SKM-1 (cell line): ENCODE results near the gene RSF1.

Source experiments
- DNase-seq: peaks from one replicate; lab custom pipeline; 2025; ENCODE audit not compliant: unreplicated experiment; lab: John Stamatoyannopoulos, UW

Gene RSF1

GRCh38 chr11:77695417-77695816 lies 125.1 kb downstream of the RSF1 start:
- no peak for DNase-seq

- no peak for DNase-seq
Measured at GRCh38 chr11:77690649-77691048, 129.9 kb downstream of the RSF1 start.

GRCh38 chr11:77687088-77687487 lies 133.4 kb downstream of the RSF1 start:
- no peak for DNase-seq

GRCh38 chr11:77677138-77677537 lies 143.4 kb downstream of the RSF1 start:
- DNase-seq = no peak

GRCh38 chr11:77672264-77672663 lies 148.3 kb downstream of the RSF1 start:
- no peak for DNase-seq

- DNase-seq = no peak
Measured at GRCh38 chr11:77669848-77670511, 150.5 kb downstream of the RSF1 start.

GRCh38 chr11:77668760-77669159 lies 151.8 kb downstream of the RSF1 start:
- DNase-seq = no peak

GRCh38 chr11:77665240-77665965 lies 155.1 kb downstream of the RSF1 start:
- no peak for DNase-seq

GRCh38 chr11:77661670-77662069 lies 158.9 kb downstream of the RSF1 start:
- no peak for DNase-seq

GRCh38 chr11:77660947-77661346 lies 159.6 kb downstream of the RSF1 start:
- no peak for DNase-seq

- DNase-seq = no peak
Measured at GRCh38 chr11:77658213-77659013, 162.1 kb downstream of the RSF1 start.

GRCh38 chr11:77656362-77656761 lies 164.2 kb downstream of the RSF1 start:
- DNase-seq = no peak

GRCh38 chr11:77654770-77655434 lies 165.6 kb downstream of the RSF1 start:
- no peak for DNase-seq

- DNase-seq = no peak
Measured at GRCh38 chr11:77650123-77650522, 170.4 kb downstream of the RSF1 start.

GRCh38 chr11:77647654-77648305 lies 172.7 kb downstream of the RSF1 start:
- no peak for DNase-seq

GRCh38 chr11:77644887-77645286 lies 175.6 kb downstream of the RSF1 start:
- no peak for DNase-seq

GRCh38 chr11:77642228-77642627 lies 178.3 kb downstream of the RSF1 start:
- no peak for DNase-seq

GRCh38 chr11:77637345-77638165 lies 183.0 kb downstream of the RSF1 start, which contains the start of gene CLNS1A:
CLNS1A (minus strand) TSS chr11:77637794; CDS start chr11:77637714, 80 bp downstream.
- peak; percentile 93 for DNase-seq

GRCh38 chr11:77636731-77637344 lies 183.7 kb downstream of the RSF1 start:
- no peak for DNase-seq
